Left hindlimb (tissue), 1 donor: ENCODE results near the gene IL34.
A peak's percentile ranks its signal among the peaks of the same experiment; 100 is the strongest.

ENCODE experiments used
- DNase-seq: peaks from one replicate; pipeline ENCODE4 v3.0.0-alpha.2; 2018

The IL34 gene

GRCh38 chr16:70659953-70660671 lies 13.8 kb downstream of the IL34 start:
- DNase-seq: no peak

DNA sequence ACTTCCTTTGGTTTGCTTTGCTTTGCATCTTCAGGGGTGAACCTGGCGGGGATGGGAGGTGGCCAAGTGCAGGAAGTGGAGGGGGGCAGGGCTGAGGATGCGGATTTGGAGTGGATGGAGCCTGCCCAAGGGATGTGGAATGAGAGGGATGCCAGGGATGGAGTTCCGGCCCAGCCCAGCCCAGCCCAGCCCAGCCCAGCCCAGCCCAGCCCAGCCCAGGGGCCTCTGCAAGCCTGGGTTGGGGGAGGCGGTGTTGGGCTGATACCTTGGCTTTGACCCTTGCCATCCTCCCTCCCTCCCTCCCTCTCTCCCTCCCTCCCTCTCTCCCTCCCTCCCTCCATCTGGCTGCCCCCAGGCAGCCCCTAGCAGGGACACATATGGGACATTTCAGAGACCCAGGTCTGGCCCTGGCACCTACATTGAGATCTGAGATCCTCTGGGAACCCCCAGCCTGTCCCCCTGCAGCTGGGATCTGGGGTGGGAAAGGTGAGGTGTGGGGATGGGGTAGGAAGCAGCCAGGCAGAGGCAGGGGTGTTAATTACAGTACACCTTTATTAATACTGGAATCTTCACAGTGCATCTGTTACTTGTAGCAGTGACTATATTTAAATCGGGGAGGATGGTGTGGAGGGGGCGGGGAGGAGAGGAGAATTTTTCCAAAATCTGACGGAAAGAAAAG lies 14.5 kb downstream of the IL34 start:
- peak; percentile 48 for DNase-seq

DNA sequence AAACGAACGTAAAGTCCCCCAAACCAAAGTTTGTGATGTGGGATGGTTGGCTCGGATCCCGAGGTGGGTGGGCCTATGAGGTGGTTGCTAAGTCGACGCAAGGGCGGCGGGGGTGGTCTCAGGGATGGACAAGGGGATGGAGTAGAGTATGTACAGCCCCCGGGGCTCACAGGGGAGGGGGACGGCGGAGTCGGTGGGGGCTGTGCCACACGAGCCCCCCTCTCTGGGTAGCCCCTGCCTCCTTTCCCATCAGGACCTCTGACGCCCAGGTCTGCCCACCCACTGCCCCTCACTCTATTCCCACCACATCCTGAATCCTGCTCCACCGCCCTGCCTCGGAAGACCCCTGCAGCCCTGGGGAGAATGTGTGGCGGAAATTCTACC lies 15.2 kb downstream of the IL34 start:
- no peak for DNase-seq

- DNase-seq: peak; percentile 84
These were observed 15.7 kb downstream of the IL34 start for GRCh38 chr16:70661918-70662641.

DNA sequence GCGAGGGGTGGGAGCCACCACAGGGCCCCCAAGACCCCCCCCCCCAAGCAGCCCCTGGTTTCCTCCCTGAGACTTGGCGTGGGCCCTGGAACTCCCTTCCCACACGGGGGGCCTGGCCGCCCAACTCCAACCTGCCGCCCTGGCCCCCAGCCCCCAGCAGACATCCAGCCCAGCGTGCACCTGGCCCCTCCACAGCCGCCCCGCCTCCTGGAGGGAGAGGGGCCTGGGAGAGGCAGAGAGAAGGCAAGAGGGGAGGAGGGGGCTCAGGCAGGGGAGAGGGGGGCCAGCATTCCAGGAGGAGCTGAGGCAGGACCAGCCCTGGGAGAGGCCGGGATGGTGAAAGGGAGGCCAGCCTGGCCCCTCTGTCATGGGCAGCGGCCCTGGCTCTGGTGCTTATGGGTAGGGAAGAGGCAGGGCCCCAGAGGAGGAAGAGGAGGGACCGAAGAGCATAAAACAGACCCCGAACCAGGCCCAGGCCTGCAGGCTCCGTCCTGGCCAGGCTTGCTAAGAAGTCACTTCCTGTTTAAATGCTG lies 16.7 kb downstream of the IL34 start:
- no peak for DNase-seq

DNA sequence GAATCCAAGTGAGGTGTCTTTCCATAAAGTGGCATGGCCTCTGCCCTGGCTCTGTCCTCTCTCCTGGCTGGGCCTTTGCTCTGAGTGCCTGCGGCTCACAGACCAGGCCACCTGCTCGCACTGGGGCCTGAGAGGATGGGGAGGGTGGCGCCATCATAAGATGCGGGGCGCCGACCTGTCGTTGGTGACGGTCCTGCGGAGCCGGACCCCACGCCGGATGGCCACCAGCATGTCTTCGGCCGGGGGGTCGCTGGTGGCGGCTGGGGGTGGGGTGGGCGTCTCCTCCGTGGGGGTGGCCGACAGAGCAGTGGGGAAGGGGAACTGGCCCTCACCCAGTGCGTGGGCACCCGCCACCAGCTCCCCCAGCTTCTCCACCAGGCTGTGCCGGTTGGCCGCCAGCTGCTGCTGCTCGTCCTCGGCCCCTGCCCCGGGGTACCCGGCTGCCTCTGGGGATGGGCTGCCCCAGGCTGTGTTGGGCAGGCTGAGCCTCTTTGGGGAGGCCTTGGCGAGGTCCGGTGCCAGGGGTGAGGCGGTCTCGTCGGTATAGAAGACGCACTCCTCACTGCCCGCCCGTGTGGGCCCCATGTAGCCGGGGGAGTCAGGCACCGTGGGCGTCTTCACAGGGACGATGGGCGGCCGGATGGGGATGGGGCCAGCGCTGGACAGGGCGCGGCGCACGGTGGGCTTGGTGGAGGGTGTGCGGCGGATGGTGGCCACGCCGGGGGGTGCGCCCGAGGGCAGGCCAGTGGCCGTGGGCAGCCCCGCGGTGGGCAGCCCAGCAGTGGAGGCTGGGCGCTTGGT lies 17.4 kb downstream of the IL34 start:
- no peak for DNase-seq

DNA sequence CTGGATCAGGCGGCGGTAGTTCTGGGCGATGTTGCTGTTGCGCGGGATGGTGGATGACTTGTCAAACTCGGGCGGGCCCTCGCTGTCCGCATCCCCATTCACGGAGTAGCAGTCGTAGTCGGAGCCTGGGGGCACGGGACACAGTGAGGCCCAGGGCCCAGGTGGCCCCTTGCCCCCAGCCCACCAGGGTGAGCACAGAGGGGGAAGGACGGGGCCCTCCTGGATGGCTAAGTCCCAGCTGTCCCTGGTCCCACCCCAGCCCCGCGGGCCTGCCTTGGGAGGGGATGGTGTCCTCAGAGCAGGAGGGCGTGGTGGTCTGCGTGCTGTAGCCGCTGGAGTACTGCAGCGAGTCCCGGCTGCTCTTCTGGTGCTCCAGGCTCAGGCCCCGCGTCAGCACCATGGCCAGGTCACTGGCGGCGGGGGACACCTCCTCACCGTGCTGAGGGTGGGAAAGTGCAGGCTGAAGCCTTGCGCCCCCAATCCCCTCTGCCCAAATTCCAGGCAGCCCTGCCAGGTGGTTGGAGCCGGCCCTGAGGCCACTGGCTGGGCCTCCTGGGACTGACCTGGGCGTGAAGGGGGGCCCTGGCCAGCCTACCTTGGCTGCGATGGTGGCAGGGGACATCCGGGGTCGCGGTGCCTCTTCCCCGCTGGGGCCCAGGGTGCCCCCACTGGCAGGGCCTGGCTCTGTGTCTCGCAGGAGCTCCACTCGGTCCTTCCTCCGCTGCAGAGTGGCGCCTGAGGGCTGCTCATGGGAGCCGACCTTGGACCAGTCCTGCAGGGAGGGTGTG lies 18.2 kb downstream of the IL34 start:
- no peak for DNase-seq

- no peak for DNase-seq
These were observed 18.8 kb downstream of the IL34 start for GRCh38 chr16:70665113-70665694.

DNA sequence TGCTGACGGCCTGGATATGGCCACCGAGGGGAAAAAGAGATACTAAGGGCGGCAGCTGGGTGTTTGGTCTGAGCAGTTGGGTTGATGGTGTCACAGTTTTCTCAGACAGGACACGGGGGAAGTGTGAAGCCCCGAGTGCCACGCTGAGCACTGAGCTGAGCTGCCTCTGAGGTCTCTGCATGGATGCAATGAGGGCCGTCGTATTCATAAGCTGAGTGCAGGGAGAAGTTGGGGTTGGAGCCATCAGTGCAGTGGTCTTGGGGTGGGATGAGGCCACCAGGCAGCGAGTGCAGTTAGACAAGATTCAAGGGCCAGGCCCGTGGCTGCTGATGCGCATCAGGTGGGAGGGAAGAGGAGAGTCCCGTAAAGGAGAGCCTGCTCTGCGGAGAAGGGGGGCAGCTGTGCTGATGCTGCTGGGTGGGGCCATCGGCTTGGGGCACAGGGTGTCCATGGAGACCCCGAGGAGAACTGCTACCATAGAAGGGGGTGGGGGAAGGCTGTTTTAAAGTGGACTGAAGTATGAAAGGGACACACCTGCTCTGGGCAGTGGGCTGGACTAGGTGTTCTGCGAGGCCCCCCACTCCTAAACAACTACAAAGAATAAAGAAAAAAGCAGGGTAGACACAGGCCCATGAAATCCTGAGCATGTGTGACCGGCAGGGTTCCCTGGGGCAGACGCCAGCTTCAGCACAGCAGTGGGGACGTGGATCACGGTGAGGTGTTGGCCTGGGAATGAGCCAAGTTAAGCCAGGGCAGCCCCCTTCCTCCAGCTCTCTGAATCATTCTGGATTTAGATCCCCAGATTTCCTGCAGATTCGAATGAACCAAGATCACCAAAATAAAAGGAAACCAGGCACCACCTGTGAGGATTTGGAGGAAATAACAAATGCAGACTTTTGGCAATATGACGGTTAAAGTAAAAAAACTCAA lies 19.7 kb downstream of the IL34 start:
- DNase-seq: no peak

- DNase-seq: no peak
These were observed 23.8 kb downstream of the IL34 start for GRCh38 chr16:70670175-70670574.

DNA sequence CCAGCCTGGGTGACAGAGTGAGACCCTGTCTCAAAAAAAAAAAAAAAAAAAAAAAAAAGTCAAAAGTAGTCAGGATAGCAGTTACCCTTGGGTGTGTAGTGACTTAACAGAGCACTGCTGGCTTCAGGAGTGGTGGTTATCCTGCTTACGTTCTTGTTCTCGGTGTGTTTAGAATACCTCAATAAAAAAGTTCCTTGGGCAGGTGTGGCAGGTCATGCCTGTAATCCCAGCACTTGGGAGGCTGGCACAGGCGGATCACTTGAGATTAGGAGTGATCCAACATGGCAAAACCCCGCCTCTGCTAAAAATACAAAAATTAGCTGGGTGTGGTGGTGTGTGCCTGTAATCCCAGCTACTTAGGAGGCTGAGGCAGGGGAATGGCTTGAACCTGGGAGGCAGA lies 24.6 kb downstream of the IL34 start:
- DNase-seq: peak; percentile 20

GRCh38 chr16:70674221-70675014 lies 28.1 kb downstream of the IL34 start:
- DNase-seq: peak; percentile 19

GRCh38 chr16:70675851-70676513 lies 29.6 kb downstream of the IL34 start:
- peak; percentile 28 for DNase-seq

- peak; percentile 28 for DNase-seq
These were observed 30.5 kb downstream of the IL34 start for GRCh38 chr16:70676675-70677498.

GRCh38 chr16:70677499-70678120 lies 31.3 kb downstream of the IL34 start:
- DNase-seq: no peak

DNA sequence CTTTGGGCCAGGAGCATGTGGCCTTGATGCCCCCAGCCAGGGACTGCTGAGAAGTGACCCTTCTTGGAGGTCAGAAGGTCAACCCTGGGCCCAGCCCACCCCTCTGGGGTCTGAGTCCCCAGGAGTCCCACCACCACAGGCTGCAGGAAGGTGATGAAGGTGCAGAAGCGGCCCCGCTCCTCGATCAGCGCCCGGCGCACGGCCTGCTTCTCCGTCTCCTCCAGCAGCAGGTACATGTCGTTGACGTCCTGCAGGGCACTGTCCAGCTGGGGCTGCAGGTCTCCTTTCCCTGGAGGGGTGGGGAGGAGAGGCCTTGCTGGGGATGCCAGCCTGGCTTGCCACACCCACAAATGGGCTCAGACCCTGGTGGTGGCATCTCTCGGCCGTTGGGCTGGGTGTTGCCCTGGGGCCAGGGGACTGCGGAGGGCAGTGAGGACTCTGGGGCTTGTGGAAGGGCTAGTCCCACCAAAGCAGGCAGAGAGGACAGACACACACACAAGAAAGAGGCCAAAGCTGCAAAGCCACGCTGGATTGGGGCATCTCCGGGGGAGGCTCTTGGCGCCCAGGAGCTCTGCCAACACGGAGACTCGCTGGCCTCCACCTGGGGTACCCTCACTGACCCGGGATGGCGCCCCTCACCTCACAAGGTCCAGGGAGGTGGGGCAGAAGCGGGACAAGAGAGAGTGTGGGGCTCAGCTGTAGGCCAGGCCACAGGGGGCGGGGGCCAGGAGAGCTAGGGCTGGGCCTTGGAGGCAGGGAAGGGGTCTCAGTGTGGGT lies 31.9 kb downstream of the IL34 start:
- peak; percentile 36 for DNase-seq
